LNCaP clone FGC (cell line): Measurements from ENCODE around the gene NLN.

Experiments
- DNase-seq: peaks from one replicate; pipeline ENCODE4 v3.0.0-alpha.2; 2011; ENCODE audit warnings: low read depth
- H3K4me3 ChIP-seq: 2 replicates; pipeline ENCODE4 v1.5.1; 2011; ENCODE audit warnings: mild to moderate bottlenecking, low read depth, low read length, control low read depth
- CTCF ChIP-seq: IDR thresholded peaks from 2 replicates; pipeline ENCODE4 v1.5.1; 2012; ENCODE audit warnings: mild to moderate bottlenecking; ENCODE audit not compliant: control insufficient read depth, insufficient read depth; ENCODE audit errors: extremely low read depth

NLN gene

GRCh38 chr5:65762234-65762633, 40.2 kb downstream of the NLN start:
- TF ChIP-seq CTCF, result no peak
- no peak for DNase-seq
- no peak overlapping the region for H3K4me3 ChIP-seq

DNA sequence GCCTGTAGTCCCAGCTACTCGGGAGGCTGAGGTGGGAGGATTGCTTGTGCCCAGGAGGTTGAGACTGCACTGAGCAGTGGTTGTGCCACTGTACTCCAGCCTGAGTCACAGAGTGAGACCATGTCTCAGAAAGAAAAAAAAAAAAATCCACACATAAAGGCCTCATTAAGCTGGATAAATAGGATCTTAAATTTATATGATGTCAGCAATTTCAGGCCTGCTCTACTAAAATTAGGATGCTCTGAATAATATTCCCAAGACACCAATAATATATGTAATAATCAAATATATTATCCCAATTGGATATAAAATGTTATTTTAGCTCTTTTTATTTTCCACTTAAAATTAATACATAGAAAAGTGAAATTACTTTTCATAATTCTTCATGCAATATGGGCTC, 43.6 kb downstream of the NLN start:
- TF ChIP-seq CTCF, result no peak
- no peak overlapping the region for H3K4me3 ChIP-seq
- no peak for DNase-seq

DNA sequence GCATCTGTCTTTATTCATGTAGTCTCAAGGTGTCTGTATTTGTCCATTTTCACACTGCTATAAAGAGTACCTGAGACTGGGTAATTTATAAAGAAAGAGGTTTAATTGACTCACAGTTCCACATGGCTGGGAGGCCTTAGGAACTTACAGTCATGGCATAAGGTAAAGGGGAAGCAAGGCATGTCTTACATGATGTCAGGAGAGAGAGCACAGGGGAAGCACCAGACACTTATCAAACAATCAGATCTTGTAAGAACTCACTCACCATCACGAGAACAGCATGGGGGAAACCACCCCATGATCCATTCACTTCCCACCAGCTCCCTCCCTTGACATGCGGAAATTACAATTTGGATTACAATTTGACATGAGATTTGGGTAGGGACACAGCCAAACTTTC, 44.2 kb downstream of the NLN start:
- no peak for TF ChIP-seq CTCF
- DNase-seq, result no peak
- H3K4me3 ChIP-seq, result no peak overlapping the region

GRCh38 chr5:65766781-65767180, 44.8 kb downstream of the NLN start:
- DNase-seq, result no peak
- no peak overlapping the region for H3K4me3 ChIP-seq
- no peak for TF ChIP-seq CTCF

- no peak for DNase-seq
- no peak overlapping the region for H3K4me3 ChIP-seq
- no peak for TF ChIP-seq CTCF
Measured at GRCh38 chr5:65767565-65767964, 45.6 kb downstream of the NLN start.

DNA sequence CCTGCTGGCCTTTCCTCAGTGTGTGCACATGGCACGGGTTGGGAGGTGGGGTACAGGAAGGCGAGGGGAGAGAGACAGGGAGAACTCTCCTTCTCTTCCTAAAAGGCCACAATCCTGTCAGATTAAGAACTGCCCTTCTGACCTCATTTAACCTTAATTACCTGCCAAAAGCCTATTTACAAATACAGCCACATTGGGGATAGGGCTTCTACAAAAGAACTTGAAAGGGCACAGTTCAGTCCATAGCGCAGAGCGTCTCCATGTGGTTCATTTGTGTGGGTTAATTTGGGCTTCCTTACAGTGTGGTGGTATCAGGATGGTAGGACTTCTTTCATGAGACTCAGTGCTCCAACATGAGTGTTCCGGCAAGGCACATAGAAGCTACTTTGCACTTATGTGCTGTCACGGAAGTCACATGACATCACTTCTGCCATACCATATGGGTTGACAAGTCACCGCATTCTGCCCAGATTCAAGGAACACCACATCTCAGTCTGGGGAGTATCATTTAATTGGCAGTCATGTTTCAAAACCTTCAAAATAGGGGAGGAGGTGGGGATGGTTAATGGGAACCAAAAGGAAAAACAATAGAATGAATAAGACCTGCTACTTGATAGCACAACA, 46.8 kb downstream of the NLN start:
- DNase-seq, result no peak

More for the DNA sequence above, 46.8 kb downstream of the NLN start:
- no peak overlapping the region for H3K4me3 ChIP-seq
- no peak for TF ChIP-seq CTCF
